ENCODE measurements around the gene SCYL3. TPM values are rescaled to one million over a fixed set of nuclear protein-coding genes. Genes with fewer than 3 reads are reported as not detected.

The SCYL3 gene
- total RNA-seq, 4 donors from 2014 or later = 17.7 to 22.0 (median 20.4) TPM

DNA sequence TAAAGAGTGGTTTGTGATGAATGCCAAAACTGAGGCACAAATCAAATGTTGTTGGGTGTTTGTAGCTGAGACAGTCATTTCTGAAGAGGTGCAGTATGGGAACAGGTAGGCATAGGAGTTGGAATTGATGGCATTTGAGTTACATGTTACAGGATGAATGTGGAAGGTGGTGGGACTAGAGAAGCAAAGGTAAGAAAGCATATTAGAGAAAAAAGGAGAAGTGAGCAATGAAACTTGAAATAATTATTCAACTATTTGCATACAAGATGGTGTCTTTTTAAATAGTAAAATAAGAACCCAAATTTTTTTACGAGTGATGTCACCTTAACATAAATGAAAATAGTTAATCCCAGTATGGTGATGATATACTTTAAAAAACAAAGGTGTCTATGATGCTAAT lies 58.8 kb downstream of the SCYL3 start:
- no peak for DNase-seq
- no peaks in the 10 kb centered on the region for H3K4me1 ChIP-seq
- no peak overlapping the region for H3K27ac ChIP-seq
- H3K4me3 ChIP-seq = no peak overlapping the region
- no peaks in the 10 kb centered on the region for H3K9me3 ChIP-seq
- TF ChIP-seq POLR2A (IDR thresholded peaks at IDR 0.05) = no peak
- TF ChIP-seq, protein P1, sequence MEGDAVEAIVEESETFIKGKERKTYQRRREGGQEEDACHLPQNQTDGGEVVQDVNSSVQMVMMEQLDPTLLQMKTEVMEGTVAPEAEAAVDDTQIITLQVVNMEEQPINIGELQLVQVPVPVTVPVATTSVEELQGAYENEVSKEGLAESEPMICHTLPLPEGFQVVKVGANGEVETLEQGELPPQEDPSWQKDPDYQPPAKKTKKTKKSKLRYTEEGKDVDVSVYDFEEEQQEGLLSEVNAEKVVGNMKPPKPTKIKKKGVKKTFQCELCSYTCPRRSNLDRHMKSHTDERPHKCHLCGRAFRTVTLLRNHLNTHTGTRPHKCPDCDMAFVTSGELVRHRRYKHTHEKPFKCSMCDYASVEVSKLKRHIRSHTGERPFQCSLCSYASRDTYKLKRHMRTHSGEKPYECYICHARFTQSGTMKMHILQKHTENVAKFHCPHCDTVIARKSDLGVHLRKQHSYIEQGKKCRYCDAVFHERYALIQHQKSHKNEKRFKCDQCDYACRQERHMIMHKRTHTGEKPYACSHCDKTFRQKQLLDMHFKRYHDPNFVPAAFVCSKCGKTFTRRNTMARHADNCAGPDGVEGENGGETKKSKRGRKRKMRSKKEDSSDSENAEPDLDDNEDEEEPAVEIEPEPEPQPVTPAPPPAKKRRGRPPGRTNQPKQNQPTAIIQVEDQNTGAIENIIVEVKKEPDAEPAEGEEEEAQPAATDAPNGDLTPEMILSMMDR (IDR thresholded peaks at IDR 0.05) = no peak
- peaks cover 0 to 18% (median 0%) of the 10 kb centered on the region in 3 donors for H3K36me3 ChIP-seq
- no peaks in the 10 kb centered on the region for H3K27me3 ChIP-seq

DNA sequence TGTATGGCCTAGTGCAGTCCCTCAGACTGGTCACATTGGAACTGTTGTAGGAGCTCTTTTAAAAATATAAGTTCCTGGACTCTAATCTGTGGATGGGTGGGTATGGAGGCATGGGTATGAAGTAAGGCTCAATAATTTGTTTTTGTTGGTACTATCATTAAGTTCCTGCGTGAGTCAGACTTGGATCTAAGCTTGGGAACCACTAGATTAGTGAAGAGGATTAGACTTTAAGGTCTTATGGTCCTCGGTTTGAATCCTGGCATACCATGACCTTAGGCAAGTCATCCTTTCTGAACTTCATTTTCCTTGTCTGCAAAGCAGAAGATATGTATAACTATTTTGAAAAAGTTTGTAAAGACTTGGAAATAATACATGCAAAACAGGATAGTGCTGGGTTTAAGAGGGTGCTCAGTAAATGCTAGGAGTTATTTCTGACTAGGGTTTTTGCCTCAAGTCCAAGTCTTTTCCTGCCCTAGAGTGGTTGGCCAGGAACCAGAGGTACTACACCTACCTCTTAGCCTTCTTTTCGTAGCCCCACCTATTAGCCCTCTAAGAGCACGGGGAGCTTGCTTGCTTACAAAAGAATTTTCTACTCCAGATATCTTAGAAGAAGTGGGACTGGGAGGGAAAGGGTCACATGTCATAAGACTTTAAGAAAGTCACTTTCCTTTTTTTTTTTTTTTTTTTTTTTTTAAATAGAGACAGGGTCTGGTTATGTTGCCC lies 60.4 kb downstream of the SCYL3 start:
- DNase-seq = no peak
- no peaks in the 10 kb centered on the region for H3K9me3 ChIP-seq
- peaks cover 0 to 18% (median 0%) of the 10 kb centered on the region in 3 donors for H3K36me3 ChIP-seq
- no peaks in the 10 kb centered on the region for H3K27me3 ChIP-seq
- TF ChIP-seq POLR2A (IDR thresholded peaks at IDR 0.05) = no peak
- TF ChIP-seq, protein P1 (IDR thresholded peaks at IDR 0.05) = no peak
- no peak overlapping the region for H3K27ac ChIP-seq
- H3K4me3 ChIP-seq = no peak overlapping the region
- no peaks in the 10 kb centered on the region for H3K4me1 ChIP-seq

DNA sequence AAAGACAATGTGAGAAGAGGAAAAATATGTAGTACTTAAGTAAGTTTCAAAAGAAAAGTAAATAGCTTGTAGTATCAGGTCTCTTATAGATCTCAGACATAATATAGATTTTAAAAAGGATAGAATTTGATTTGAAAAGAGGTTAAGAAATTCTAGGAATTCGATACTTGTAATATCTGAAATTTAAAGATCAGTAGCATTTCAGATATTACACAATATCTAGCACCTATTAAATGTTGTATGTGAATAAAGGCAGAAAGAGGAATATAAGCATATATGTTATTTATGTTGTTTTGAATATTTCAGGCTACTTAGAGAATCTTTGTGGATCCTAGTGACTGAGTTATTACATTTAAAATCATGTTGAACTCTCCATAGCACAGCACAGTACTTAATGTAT lies 64.0 kb downstream of the SCYL3 start:
- TF ChIP-seq, protein P1 (IDR thresholded peaks at IDR 0.05) = no peak
- TF ChIP-seq POLR2A (IDR thresholded peaks at IDR 0.05) = no peak
- Histone ChIP-seq H3K27me3 (no peaks in the 10 kb centered on the region), H3K4me3 (no peak overlapping the region), H3K4me1 (no peaks in the 10 kb centered on the region), H3K27ac (no peak overlapping the region), H3K9me3 (no peaks in the 10 kb centered on the region), H3K36me3 (peaks cover 0 to 23% (median 0%) of the 10 kb centered on the region in 3 donors)
- DNase-seq = no peak

DNA sequence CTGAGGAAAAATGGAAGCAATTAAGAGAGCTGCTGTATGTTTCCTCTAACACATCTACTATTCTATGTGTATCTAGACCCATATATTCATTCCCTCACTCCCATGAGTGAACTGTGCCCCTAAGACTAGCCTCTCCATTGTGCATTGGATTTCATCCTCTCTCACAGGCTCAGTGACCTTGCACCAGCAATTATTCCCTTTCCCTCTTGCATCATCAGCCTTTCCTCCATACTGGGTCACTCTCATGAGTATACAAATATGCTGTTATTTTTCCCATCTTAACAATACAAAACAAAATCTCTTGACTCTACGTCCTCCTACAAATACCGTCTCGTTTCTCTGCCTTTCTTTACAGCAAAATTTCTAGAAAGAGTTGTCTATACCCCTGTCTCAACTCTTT lies 69.5 kb downstream of the SCYL3 start:
- DNase-seq = no peak
- H3K27ac ChIP-seq = no peak overlapping the region
- peaks cover 0 to 22% (median 0%) of the 10 kb centered on the region in 3 donors for H3K36me3 ChIP-seq
- H3K4me3 ChIP-seq = no peak overlapping the region
- H3K27me3 ChIP-seq = no peaks in the 10 kb centered on the region
- TF ChIP-seq, protein P1 (IDR thresholded peaks at IDR 0.05) = no peak
- no peak for TF ChIP-seq POLR2A (IDR thresholded peaks at IDR 0.05)
- H3K9me3 ChIP-seq = no peaks in the 10 kb centered on the region
- no peaks in the 10 kb centered on the region for H3K4me1 ChIP-seq

DNA sequence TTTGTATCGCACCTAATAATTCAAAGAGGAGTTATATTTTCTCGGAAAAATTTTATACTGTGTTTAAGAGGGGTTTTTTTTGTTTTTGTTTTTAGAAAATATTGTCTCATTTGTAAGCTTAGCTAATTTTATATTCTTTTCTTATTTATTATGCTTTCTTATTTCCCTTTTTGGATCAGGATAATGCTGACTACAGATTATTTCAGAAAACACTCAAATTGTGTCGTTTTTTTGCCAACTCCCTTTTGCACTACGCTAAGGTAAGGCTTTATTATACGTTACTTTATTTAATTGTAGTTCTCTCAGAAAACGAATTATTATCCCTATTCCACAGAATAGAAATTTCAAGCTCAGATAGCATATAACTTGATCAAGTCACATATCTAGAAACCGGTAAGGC lies 72.2 kb downstream of the SCYL3 start:
- Histone ChIP-seq H3K4me1 (no peaks in the 10 kb centered on the region), H3K27me3 (no peaks in the 10 kb centered on the region), H3K9me3 (no peaks in the 10 kb centered on the region), H3K4me3 (no peak overlapping the region), H3K27ac (no peak overlapping the region), H3K36me3 (peaks cover 0 to 10% (median 0%) of the 10 kb centered on the region in 3 donors)
- DNase-seq = no peak
- TF ChIP-seq, protein P1 (IDR thresholded peaks at IDR 0.05) = no peak
- TF ChIP-seq POLR2A (IDR thresholded peaks at IDR 0.05) = no peak

Measured in Peyer's patch (tissue), 4 donors.